Neural cell (in vitro differentiated cells): Measurements from ENCODE around the gene FNDC3B.

ENCODE experiments used
- CTCF ChIP-seq: fragments of 450-650 bp; IDR thresholded peaks from 2 replicates; pipeline ENCODE4 v1.5.1; 2014; ENCODE audit warnings: antibody characterized with exemption, mild to moderate bottlenecking, moderate library complexity; ENCODE audit not compliant: poor library complexity, severe bottlenecking
- EP300 ChIP-seq: fragments of 450-650 bp; conservative IDR thresholded peaks from 2 replicates; pipeline ENCODE4 v1.6.1; 2014; ENCODE audit warnings: antibody characterized with exemption, mild to moderate bottlenecking, moderate library complexity; ENCODE audit not compliant: poor library complexity, severe bottlenecking
- EZH2 ChIP-seq: fragments of 200-600, 300-800 bp; shearing (Covaris generic), sonication (generic); IDR thresholded peaks from 2 replicates; pipeline ENCODE4 v1.6.1; 2014; ENCODE audit warnings: antibody characterized with exemption, low read length, borderline replicate concordance, mild to moderate bottlenecking; ENCODE audit not compliant: insufficient read depth, poor library complexity, severe bottlenecking
- POLR2AphosphoS5 ChIP-seq: IDR thresholded peaks from 2 replicates; pipeline ENCODE4 v1.6.1; 2012
- RAD21 ChIP-seq: fragments of 450-650 bp; conservative IDR thresholded peaks from 2 replicates; pipeline ENCODE4 v1.6.1; 2014; ENCODE audit warnings: antibody characterized with exemption, mild to moderate bottlenecking, moderate library complexity
- REST ChIP-seq: IDR thresholded peaks from 2 replicates; pipeline ENCODE4 v1.6.1; 2012; ENCODE audit warnings: borderline replicate concordance
- SMC3 ChIP-seq: fragments of 450-650 bp; conservative IDR thresholded peaks from 2 replicates; pipeline ENCODE4 v1.6.1; 2014; ENCODE audit warnings: antibody characterized with exemption, mild to moderate bottlenecking, moderate library complexity; ENCODE audit not compliant: poor library complexity
- TAF1 ChIP-seq: IDR thresholded peaks from 2 replicates; pipeline ENCODE4 v1.6.1; 2012; ENCODE audit warnings: low read depth

DNA sequence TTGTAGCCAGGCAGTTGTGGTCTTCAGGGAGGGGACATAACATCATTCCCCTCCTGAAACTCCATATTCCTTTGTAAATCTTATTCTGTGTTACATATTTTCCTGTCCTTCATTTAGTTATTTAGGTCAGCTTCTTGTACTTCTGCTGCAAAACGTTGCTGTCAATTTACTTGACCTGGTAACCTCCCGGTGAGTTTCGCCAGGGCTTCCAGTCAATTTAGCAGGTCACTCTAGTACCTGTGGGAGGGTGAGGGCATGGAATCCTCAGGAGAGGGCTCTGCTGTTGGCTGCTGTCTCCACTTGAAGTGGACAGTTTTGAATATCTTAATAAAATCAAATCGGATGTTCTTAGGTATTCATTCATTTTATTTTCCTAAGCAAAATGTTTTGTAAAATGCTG is 29.6 kb downstream of the FNDC3B start:
- TF ChIP-seq CTCF (no peak), REST (no peak), EZH2 (no peak), SMC3 (no peak), EP300 (no peak), POLR2AphosphoS5 (no peak), TAF1 (no peak), RAD21 (no peak)
